Uterine smooth muscle cell (primary cell): ENCODE measurements around the gene TRAP1. TPM values are rescaled to one million over a fixed set of nuclear protein-coding genes. Genes with fewer than 3 reads are reported as not detected.

Source experiments
- total RNA-seq: library from RNA; depleted of rRNA; stranded (reverse); fragments of >200 nt; gene quantifications from 2 replicates; pipeline ENCODE4 v1.2.3, GENCODE V29; 2014

The TRAP1 gene
- 83.5 and 106 TPM in 2 replicates for total RNA-seq

GRCh38 chr16:3717235-3718018, at the start of gene TRAP1:
TSS of gene TRAP1 (minus strand) at chr16:3717524. CDS start at chr16:3717508, 16 bp downstream.

GRCh38 chr16:3654249-3654991, 62.9 kb downstream of the TRAP1 start, which contains the start of gene DNASE1:
TSS of gene DNASE1 (plus strand) at chr16:3654691. CDS start at chr16:3655374, 683 bp downstream.

DNA sequence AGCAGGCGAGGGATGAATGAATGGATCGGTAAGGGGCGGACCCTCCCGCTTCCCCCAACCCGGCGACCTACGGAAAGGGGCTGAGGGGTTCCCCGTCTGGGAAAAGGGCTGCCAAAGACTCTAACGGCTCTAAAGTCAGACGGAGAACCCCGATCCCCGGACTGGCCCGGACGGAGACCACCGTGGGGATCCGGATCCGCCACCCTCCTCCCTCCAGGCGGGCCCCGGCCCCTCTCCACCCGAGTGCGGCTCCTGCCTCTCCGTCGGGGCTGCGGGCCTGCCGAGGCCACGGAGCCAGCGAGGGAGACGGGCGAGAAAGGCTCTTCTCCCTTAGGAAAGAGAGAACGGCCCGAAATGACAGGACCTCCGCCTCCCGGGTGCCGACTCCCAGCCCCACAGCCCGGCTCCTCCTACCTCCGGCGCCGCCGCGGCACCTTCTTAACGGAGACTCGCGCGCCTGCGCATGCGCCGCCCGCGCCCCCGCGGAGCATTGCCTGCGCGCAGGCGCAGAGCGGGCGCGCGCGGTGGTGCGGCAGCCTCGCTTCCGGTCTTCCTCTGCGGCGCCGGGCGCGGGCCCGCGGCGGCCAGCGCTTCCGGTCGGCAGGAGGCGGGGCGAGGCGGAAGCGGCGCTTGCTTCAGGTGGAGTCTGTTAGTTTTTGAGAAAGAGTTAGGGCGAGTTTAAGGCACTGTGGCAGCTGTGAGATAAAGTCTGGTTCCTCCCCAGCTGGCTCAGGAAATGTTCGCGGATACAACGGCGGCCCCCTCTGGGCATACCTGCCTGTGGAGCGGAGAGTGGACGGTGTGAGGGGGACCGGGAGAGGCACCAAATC, 106.0 kb downstream of the TRAP1 start, which contains the start of gene SLX4:
SLX4 (minus strand) TSS at position 461 of the 830 bp plus-strand sequence. CDS start 2,642 bp downstream, outside the sequence.

Other genes starting within 250 kb of the TRAP1 start
- not detected in 2 replicates for gene C16orf90, start 222.0 kb downstream of the TRAP1 start, total RNA-seq
- 24.5 and 27.5 TPM in 2 replicates for gene CLUAP1, start 216.5 kb downstream of the TRAP1 start, total RNA-seq
- under 0.01 TPM in 1 of 2 replicates, not detected in the other for gene NLRC3, start 140.1 kb downstream of the TRAP1 start, total RNA-seq
- gene SLX4, start 105.9 kb downstream of the TRAP1 start, total RNA-seq, result 4.7 and 6.0 TPM in 2 replicates
- gene DNASE1, start 62.8 kb downstream of the TRAP1 start, total RNA-seq, result 17.8 and 19.5 TPM in 2 replicates
- gene CREBBP, start 163.2 kb upstream of the TRAP1 start, total RNA-seq, result 20.3 and 22.9 TPM in 2 replicates